ENCODE results near the gene NBAS. TPM values are rescaled to one million over a fixed set of nuclear protein-coding genes. Genes with fewer than 3 reads are reported as not detected.
"Not testable (repeated sequence)": the region's sequence is repeated elsewhere in the genome, so short reads cannot be mapped to it uniquely, and the experiment has no call there.

Gene NBAS
- total and polyA plus RNA-seq, 3 experiments from 2014 or later = 22.0 to 34.1 (median 30.6) TPM

- Mint-ChIP-seq H3K27ac (no peak overlapping the region), H3K4me1 (no peaks in the 10 kb centered on the region), H3K9me3 (peaks cover 7 to 22% (median 12%) of the 10 kb centered on the region in 5 donors), H3K27me3 (no peaks in the 10 kb centered on the region), H3K36me3 (peaks cover 31 to 71% (median 61%) of the 10 kb centered on the region in 3 donors), H3K4me3 (no peak overlapping the region)
- Histone ChIP-seq H3K27me3 (ENCODE audit: insufficient read depth, low read length, poor library complexity, severe bottlenecking) (no peaks in the 10 kb centered on the region), H3K36me3 (ENCODE audit: insufficient read depth, low read length) (no peaks in the 10 kb centered on the region), H3K4me3 (ENCODE audit: low read length) (no peak overlapping the region), H3K4me1 (ENCODE audit: insufficient read depth, low read length) (no peaks in the 10 kb centered on the region), H3K27ac (ENCODE audit: low read depth, low read length) (no peak overlapping the region), H3K9me3 (ENCODE audit: low read length) (peaks cover 4% of the 10 kb centered on the region)
- ChIA-PET CTCF (no interaction called here), POLR2A (no interaction called here)
- DNase-seq = no peak
Observed at GRCh38 chr2:15260196-15260595, 300.9 kb downstream of the NBAS start.

DNA sequence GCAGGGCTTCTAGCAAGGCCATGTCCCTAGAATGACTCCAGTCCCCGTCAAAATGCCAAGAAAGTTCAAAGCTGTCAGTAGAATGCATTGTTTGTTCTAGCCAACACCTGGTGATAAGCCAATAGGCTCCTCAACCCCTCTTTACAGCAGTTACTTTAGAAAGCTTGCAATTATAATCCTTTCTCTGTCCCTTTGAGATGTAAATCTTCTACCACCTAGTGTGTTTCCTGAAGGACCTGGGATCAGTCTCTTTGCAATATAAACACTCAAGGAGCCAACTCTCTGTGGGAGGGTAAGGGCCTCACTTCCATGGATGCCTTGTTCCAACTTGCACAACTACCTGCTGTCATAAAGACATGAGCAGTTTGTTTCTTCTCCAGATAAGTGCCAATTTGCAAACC lies 301.8 kb downstream of the NBAS start:
- Histone ChIP-seq H3K27me3 (ENCODE audit: insufficient read depth, low read length, poor library complexity, severe bottlenecking) (no peaks in the 10 kb centered on the region), H3K9me3 (ENCODE audit: low read length) (peaks cover 4% of the 10 kb centered on the region), H3K4me3 (ENCODE audit: low read length) (no peak overlapping the region), H3K4me1 (ENCODE audit: insufficient read depth, low read length) (no peaks in the 10 kb centered on the region), H3K36me3 (ENCODE audit: insufficient read depth, low read length) (no peaks in the 10 kb centered on the region), H3K27ac (ENCODE audit: low read depth, low read length) (no peak overlapping the region)
- Mint-ChIP-seq H3K4me3 (no peak overlapping the region), H3K36me3 (peaks cover 26 to 71% (median 52%) of the 10 kb centered on the region in 3 donors), H3K27me3 (no peaks in the 10 kb centered on the region), H3K27ac (no peak overlapping the region), H3K4me1 (no peaks in the 10 kb centered on the region), H3K9me3 (peaks cover 7 to 22% (median 12%) of the 10 kb centered on the region in 5 donors)
- ChIA-PET POLR2A (no interaction called here), CTCF (no interaction called here)
- no peak for DNase-seq

DNA sequence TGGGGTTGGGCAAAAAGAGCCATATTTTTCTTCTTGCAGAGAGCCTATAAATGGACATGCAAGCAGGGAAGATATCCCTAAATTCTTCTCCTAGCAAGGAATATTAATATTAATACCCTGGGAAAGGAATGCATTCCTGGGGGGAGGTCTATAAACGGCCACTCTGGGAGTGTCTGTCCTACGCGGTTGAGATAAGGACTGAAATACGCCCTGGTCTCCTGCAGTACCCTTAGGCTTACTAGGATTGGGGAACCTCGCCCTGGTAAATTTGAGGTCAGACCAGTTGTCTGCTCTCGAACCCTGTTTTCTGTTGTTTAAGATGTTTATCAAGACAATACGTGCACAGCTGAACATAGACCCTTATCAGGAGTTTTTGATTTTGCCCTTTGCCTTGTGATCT lies 302.7 kb downstream of the NBAS start:
- H3K27me3 Mint-ChIP-seq; DNase-seq; H3K27me3 ChIP-seq (ENCODE audit: insufficient read depth, low read length, poor library complexity, severe bottlenecking); H3K4me3 Mint-ChIP-seq; H3K27ac Mint-ChIP-seq; H3K36me3 ChIP-seq (ENCODE audit: insufficient read depth, low read length); POLR2A ChIA-PET; CTCF ChIA-PET; H3K4me1 ChIP-seq (ENCODE audit: insufficient read depth, low read length); H3K27ac ChIP-seq (ENCODE audit: low read depth, low read length); H3K4me1 Mint-ChIP-seq; H3K4me3 ChIP-seq (ENCODE audit: low read length); H3K9me3 ChIP-seq (ENCODE audit: low read length): not testable (repeated sequence)
- H3K36me3 Mint-ChIP-seq = peaks cover 18 to 67% (median 43%) of the 10 kb centered on the region in 3 donors
- H3K9me3 Mint-ChIP-seq = peaks cover 7 to 22% (median 12%) of the 10 kb centered on the region in 5 donors

DNA sequence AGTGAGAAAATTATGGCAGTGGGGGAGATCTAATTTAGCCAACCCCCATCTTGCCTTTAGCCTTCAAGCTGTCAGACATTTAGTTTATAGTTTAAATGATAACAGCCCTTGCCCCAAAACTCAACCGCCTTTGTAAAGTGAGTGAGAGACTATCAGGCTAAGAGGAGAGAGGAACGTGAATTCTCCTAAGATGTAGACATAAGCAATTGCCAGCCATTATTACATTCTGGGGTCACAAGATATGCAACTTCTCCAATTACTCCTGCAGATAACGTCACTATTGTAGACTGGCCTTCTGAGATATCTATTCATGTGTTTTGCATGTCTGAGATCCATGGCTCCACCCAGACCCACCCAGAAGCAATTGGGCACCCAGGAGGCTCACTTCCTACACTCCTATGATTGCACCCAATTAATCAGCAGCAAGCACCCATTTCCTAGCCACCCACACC lies 307.3 kb downstream of the NBAS start:
- H3K27ac ChIP-seq (ENCODE audit: low read depth, low read length) = no peak overlapping the region
- ChIA-PET CTCF (no interaction called here), POLR2A (no interaction called here)
- Mint-ChIP-seq H3K27ac (no peak overlapping the region), H3K36me3 (peaks cover 16 to 59% (median 26%) of the 10 kb centered on the region in 3 donors), H3K4me3 (no peak overlapping the region), H3K27me3 (no peaks in the 10 kb centered on the region), H3K4me1 (peaks cover 0 to 7% (median 6%) of the 10 kb centered on the region in 3 donors), H3K9me3 (peaks cover 9 to 21% (median 15%) of the 10 kb centered on the region in 5 donors)
- H3K9me3 ChIP-seq (ENCODE audit: low read length) = no peaks in the 10 kb centered on the region
- no peak for DNase-seq
- no peaks in the 10 kb centered on the region for H3K36me3 ChIP-seq (ENCODE audit: insufficient read depth, low read length)
- no peaks in the 10 kb centered on the region for H3K4me1 ChIP-seq (ENCODE audit: insufficient read depth, low read length)
- no peak overlapping the region for H3K4me3 ChIP-seq (ENCODE audit: low read length)
- H3K27me3 ChIP-seq (ENCODE audit: insufficient read depth, low read length, poor library complexity, severe bottlenecking) = no peaks in the 10 kb centered on the region

DNA sequence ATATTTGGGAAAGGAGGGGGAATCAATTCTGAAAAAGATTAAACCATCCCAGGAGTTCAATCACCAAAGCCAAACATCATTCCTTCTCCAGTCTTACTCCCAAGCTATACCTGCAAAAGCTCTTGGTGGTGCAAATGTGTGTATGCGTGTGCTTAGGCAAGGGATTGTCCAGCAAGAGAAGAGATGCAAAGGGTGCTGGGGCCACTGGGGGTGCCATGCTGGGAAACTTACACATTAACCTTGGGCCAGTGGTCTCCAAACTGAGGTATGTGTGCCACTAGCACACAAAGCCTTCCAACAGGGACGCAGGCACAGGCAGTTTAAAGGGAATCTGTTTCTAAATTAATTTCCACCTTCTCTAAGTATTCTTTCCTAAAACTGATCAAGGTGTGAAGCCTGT lies 307.9 kb downstream of the NBAS start:
- no peaks in the 10 kb centered on the region for H3K27me3 Mint-ChIP-seq
- peaks cover 14 to 59% (median 21%) of the 10 kb centered on the region in 3 donors for H3K36me3 Mint-ChIP-seq
- Histone ChIP-seq H3K4me3 (ENCODE audit: low read length) (no peak overlapping the region), H3K27ac (ENCODE audit: low read depth, low read length) (no peak overlapping the region), H3K27me3 (ENCODE audit: insufficient read depth, low read length, poor library complexity, severe bottlenecking) (no peaks in the 10 kb centered on the region), H3K36me3 (ENCODE audit: insufficient read depth, low read length) (no peaks in the 10 kb centered on the region), H3K4me1 (ENCODE audit: insufficient read depth, low read length) (no peaks in the 10 kb centered on the region), H3K9me3 (ENCODE audit: low read length) (no peaks in the 10 kb centered on the region)
- no peak overlapping the region for H3K27ac Mint-ChIP-seq
- POLR2A ChIA-PET = no interaction called here
- peaks cover 0 to 10% (median 9%) of the 10 kb centered on the region in 3 donors for H3K4me1 Mint-ChIP-seq
- no peak for DNase-seq
- CTCF ChIA-PET = no interaction called here
- peaks cover 5 to 16% (median 10%) of the 10 kb centered on the region in 5 donors for H3K9me3 Mint-ChIP-seq
- no peak overlapping the region for H3K4me3 Mint-ChIP-seq

DNA sequence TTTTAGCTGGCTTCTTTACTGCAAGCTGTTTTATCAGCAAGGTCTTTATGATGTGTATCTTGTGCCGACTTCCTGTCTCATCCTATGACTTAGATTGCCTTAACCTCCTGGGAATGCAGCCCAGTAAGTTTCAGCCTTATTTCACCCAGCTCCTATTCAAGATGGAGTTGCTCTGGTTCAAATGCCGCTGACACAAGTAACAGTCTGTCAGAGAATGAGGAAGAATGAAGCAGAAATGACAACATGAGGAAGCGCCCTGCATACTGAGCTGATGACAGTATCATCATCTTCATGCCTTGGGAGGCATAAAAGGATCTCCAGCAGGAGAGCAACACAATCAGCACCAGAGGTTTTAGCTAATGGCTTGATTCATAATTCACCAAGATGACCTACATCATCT lies 309.4 kb downstream of the NBAS start:
- peaks cover 5 to 16% (median 8%) of the 10 kb centered on the region in 5 donors for H3K9me3 Mint-ChIP-seq
- ChIA-PET CTCF (no interaction called here), POLR2A (no interaction called here)

DNA sequence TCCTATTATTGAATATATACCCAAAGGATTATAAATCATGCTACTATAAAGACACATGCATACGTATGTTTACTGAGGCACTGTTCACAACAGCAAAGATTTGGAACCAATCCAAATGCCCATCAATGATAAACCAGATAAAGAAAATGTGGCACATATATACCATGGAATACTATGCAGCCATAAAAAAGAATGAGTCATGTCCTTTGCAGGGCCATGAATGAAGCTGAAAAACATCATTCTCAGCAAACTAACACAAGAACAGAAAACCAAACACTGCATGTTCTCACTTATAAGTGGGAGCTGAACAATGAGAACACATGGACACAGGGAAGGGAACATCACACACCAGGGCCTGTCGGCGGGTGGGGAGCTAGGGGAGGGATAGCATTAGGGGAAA lies 310.2 kb downstream of the NBAS start:
- H3K36me3 ChIP-seq (ENCODE audit: insufficient read depth, low read length); H3K9me3 ChIP-seq (ENCODE audit: low read length); H3K4me3 Mint-ChIP-seq; CTCF ChIA-PET; DNase-seq; POLR2A ChIA-PET; H3K27me3 Mint-ChIP-seq; H3K27ac Mint-ChIP-seq; H3K4me3 ChIP-seq (ENCODE audit: low read length); H3K27ac ChIP-seq (ENCODE audit: low read depth, low read length); H3K4me1 ChIP-seq (ENCODE audit: insufficient read depth, low read length); H3K27me3 ChIP-seq (ENCODE audit: insufficient read depth, low read length, poor library complexity, severe bottlenecking): not testable (repeated sequence)
- H3K4me1 Mint-ChIP-seq = peaks cover 4 to 20% (median 15%) of the 10 kb centered on the region in 3 donors
- H3K9me3 Mint-ChIP-seq = peaks cover 5 to 16% (median 8%) of the 10 kb centered on the region in 5 donors
- peaks cover 18 to 57% (median 19%) of the 10 kb centered on the region in 3 donors for H3K36me3 Mint-ChIP-seq

More for the DNA sequence above, 309.4 kb downstream of the NBAS start:
- DNase-seq = no peak
- Mint-ChIP-seq H3K4me1 (peaks cover 4 to 15% (median 14%) of the 10 kb centered on the region in 3 donors), H3K27me3 (no peaks in the 10 kb centered on the region), H3K27ac (no peak overlapping the region), H3K4me3 (no peak overlapping the region), H3K36me3 (peaks cover 18 to 58% (median 18%) of the 10 kb centered on the region in 3 donors)
- Histone ChIP-seq H3K4me1 (ENCODE audit: insufficient read depth, low read length) (no peaks in the 10 kb centered on the region), H3K27me3 (ENCODE audit: insufficient read depth, low read length, poor library complexity, severe bottlenecking) (no peaks in the 10 kb centered on the region), H3K4me3 (ENCODE audit: low read length) (no peak overlapping the region), H3K27ac (ENCODE audit: low read depth, low read length) (no peak overlapping the region), H3K36me3 (ENCODE audit: insufficient read depth, low read length) (no peaks in the 10 kb centered on the region), H3K9me3 (ENCODE audit: low read length) (no peaks in the 10 kb centered on the region)

GRCh38 chr2:15246870-15247269 lies 314.3 kb downstream of the NBAS start:
- no peaks in the 10 kb centered on the region for H3K27me3 Mint-ChIP-seq
- Histone ChIP-seq H3K27me3 (ENCODE audit: insufficient read depth, low read length, poor library complexity, severe bottlenecking) (no peaks in the 10 kb centered on the region), H3K27ac (ENCODE audit: low read depth, low read length) (no peak overlapping the region), H3K4me1 (ENCODE audit: insufficient read depth, low read length) (no peaks in the 10 kb centered on the region), H3K36me3 (ENCODE audit: insufficient read depth, low read length) (no peaks in the 10 kb centered on the region), H3K4me3 (ENCODE audit: low read length) (no peak overlapping the region), H3K9me3 (ENCODE audit: low read length) (no peaks in the 10 kb centered on the region)
- DNase-seq = no peak
- H3K36me3 Mint-ChIP-seq = peaks cover 20 to 40% (median 21%) of the 10 kb centered on the region in 3 donors
- H3K9me3 Mint-ChIP-seq = peaks cover 4 to 16% (median 6%) of the 10 kb centered on the region in 5 donors
- ChIA-PET POLR2A (no interaction called here), CTCF (no interaction called here)
- peaks cover 21 to 40% (median 38%) of the 10 kb centered on the region in 3 donors for H3K4me1 Mint-ChIP-seq
- no peak overlapping the region for H3K4me3 Mint-ChIP-seq
- peak overlapping the region in 2 of 8 donors; percentile 45 to 57 for H3K27ac Mint-ChIP-seq
